Loucy (cell line): Measurements from ENCODE around the gene TTC21B.

Source experiments
- H2AFZ ChIP-seq: fragments of 200-600 bp; sonication (generic); 2 replicates; pipeline ENCODE4 v1.6.0; 2016; ENCODE audit warnings: antibody characterized with exemption, mild to moderate bottlenecking, low read length, moderate library complexity
- H3F3A ChIP-seq: fragments of 200-600 bp; 2 replicates; pipeline ENCODE4 v1.6.0; 2016; ENCODE audit warnings: antibody characterized with exemption, low read depth, mild to moderate bottlenecking
- H3K27me3 ChIP-seq: fragments of 200-600 bp; sonication (generic); 2 replicates; pipeline ENCODE4 v1.6.1; 2014; ENCODE audit warnings: low read length, mild to moderate bottlenecking; ENCODE audit not compliant: insufficient read depth, poor library complexity, severe bottlenecking
- H3K36me3 ChIP-seq: fragments of 200-600 bp; sonication (generic); 2 replicates; pipeline ENCODE4 v1.6.1; 2016; ENCODE audit warnings: low read length; ENCODE audit not compliant: insufficient read depth
- H3K4me1 ChIP-seq: fragments of 200-600 bp; sonication (generic); 2 replicates; pipeline ENCODE4 v1.5.1; 2014; ENCODE audit warnings: low read length, mild to moderate bottlenecking; ENCODE audit not compliant: insufficient read depth, poor library complexity, severe bottlenecking
- H3K4me2 ChIP-seq: fragments of 200-600 bp; sonication (generic); 2 replicates; pipeline ENCODE4 v1.6.0; 2014; ENCODE audit warnings: antibody characterized with exemption, low read length, low read depth, mild to moderate bottlenecking; ENCODE audit not compliant: poor library complexity, severe bottlenecking
- H3K4me3 ChIP-seq: fragments of 200-600 bp; sonication (generic); 2 replicates; pipeline ENCODE4 v1.5.1; 2014; ENCODE audit warnings: low read length, mild to moderate bottlenecking, mixed read lengths; ENCODE audit not compliant: poor library complexity, severe bottlenecking
- H3K79me2 ChIP-seq: fragments of 200-600 bp; sonication (generic); 2 replicates; pipeline ENCODE4 v1.6.1; 2014; ENCODE audit warnings: low read length; ENCODE audit not compliant: insufficient read depth
- H3K9ac ChIP-seq: fragments of 200-600 bp; sonication (generic); 2 replicates; pipeline ENCODE4 v1.6.0; 2014; ENCODE audit warnings: mild to moderate bottlenecking, low read depth, low read length, moderate library complexity; ENCODE audit not compliant: poor library complexity, severe bottlenecking
- H3K9me2 ChIP-seq: fragments of 200-600 bp; sonication (generic); replicated peaks from 2 replicates; pipeline ENCODE4 v1.6.1; 2016; ENCODE audit warnings: low read depth, low read length, mixed read lengths
- H3K9me3 ChIP-seq: fragments of 200-600 bp; sonication (generic); 2 replicates; pipeline ENCODE4 v1.6.1; 2014; ENCODE audit warnings: mild to moderate bottlenecking, antibody characterized with exemption, low read length, low read depth; ENCODE audit not compliant: insufficient read depth
- H4K20me1 ChIP-seq: fragments of 200-600 bp; sonication (generic); 2 replicates; pipeline ENCODE4 v1.6.0; 2014; ENCODE audit warnings: antibody characterized with exemption, low read length, mild to moderate bottlenecking; ENCODE audit not compliant: insufficient read depth, poor library complexity, severe bottlenecking
- CTCF ChIP-seq: fragments of 200-600 bp; sonication (generic); conservative IDR thresholded peaks from 2 replicates; pipeline ENCODE4 v1.5.1; 2014; ENCODE audit warnings: mild to moderate bottlenecking, antibody characterized with exemption, low read length
- EZH2phosphoT487 ChIP-seq: fragments of 200-600 bp; IDR thresholded peaks from 2 replicates; pipeline ENCODE4 v1.6.1; 2018; ENCODE audit warnings: antibody characterized with exemption, mild to moderate bottlenecking, moderate library complexity, borderline replicate concordance

Gene TTC21B

GRCh38 chr2:165902934-165903333 lies 50.6 kb downstream of the TTC21B start:
- Histone ChIP-seq H3K4me2 (peak overlapping the region; percentile 78), H3K4me3 (peak overlapping the region; percentile 59), H3K4me1 (peaks cover 9% of the 10 kb centered on the region), H4K20me1 (no peaks in the 10 kb centered on the region), H2AFZ (no peak overlapping the region), H3K9ac (peak overlapping the region; percentile 37), H3F3A (no peaks in the 10 kb centered on the region), H3K36me3 (peaks cover 35% of the 10 kb centered on the region; the same call in 1 of the 2 replicates), H3K27me3 (no peaks in the 10 kb centered on the region), H3K9me2 (no peaks in the 10 kb centered on the region), H3K79me2 (no peaks in the 10 kb centered on the region), H3K9me3 (no peaks in the 10 kb centered on the region)
- TF ChIP-seq EZH2phosphoT487 (no peak), CTCF (peak; percentile 56)

GRCh38 chr2:165901620-165902298 lies 51.8 kb downstream of the TTC21B start:
- TF ChIP-seq EZH2phosphoT487, result no peak
- Histone ChIP-seq H3F3A (no peaks in the 10 kb centered on the region), H3K9me3 (no peaks in the 10 kb centered on the region), H3K4me3 (no peak overlapping the region), H3K27me3 (no peaks in the 10 kb centered on the region), H3K9me2 (no peaks in the 10 kb centered on the region), H3K9ac (no peak overlapping the region), H2AFZ (no peak overlapping the region), H3K4me1 (peaks cover 9% of the 10 kb centered on the region), H3K79me2 (no peaks in the 10 kb centered on the region), H3K4me2 (no peak overlapping the region), H4K20me1 (no peaks in the 10 kb centered on the region), H3K36me3 (peaks cover 47% of the 10 kb centered on the region; the same call in 1 of the 2 replicates)

- H3K4me2 ChIP-seq, result no peak overlapping the region
- no peak overlapping the region for H2AFZ ChIP-seq
- H3K4me1 ChIP-seq, result peaks cover 9% of the 10 kb centered on the region
- H3K9me2 ChIP-seq, result no peaks in the 10 kb centered on the region
- H4K20me1 ChIP-seq, result no peaks in the 10 kb centered on the region
- no peaks in the 10 kb centered on the region for H3K9me3 ChIP-seq
- H3K36me3 ChIP-seq, result peaks cover 49% of the 10 kb centered on the region; the same call in 1 of the 2 replicates
- H3K27me3 ChIP-seq, result no peaks in the 10 kb centered on the region
- no peaks in the 10 kb centered on the region for H3K79me2 ChIP-seq
- H3K4me3 ChIP-seq, result no peak overlapping the region
- H3F3A ChIP-seq, result no peaks in the 10 kb centered on the region
- TF ChIP-seq CTCF (no peak), EZH2phosphoT487 (no peak)
- no peak overlapping the region for H3K9ac ChIP-seq
Measured at GRCh38 chr2:165899311-165899710, 54.3 kb downstream of the TTC21B start.

- H3K27me3 ChIP-seq, result no peaks in the 10 kb centered on the region
- H3K4me3 ChIP-seq, result no peak overlapping the region
- H3K9me3 ChIP-seq, result no peaks in the 10 kb centered on the region
- no peaks in the 10 kb centered on the region for H3K9me2 ChIP-seq
- no peaks in the 10 kb centered on the region for H3K79me2 ChIP-seq
- H3K4me2 ChIP-seq, result no peak overlapping the region
- no peak for TF ChIP-seq EZH2phosphoT487
- no peak for TF ChIP-seq CTCF
- H4K20me1 ChIP-seq, result no peaks in the 10 kb centered on the region
- peaks cover 54% of the 10 kb centered on the region; the same call in 1 of the 2 replicates for H3K36me3 ChIP-seq
- peaks cover 9% of the 10 kb centered on the region for H3K4me1 ChIP-seq
- H2AFZ ChIP-seq, result no peak overlapping the region
- no peak overlapping the region for H3K9ac ChIP-seq
- no peaks in the 10 kb centered on the region for H3F3A ChIP-seq
Measured at GRCh38 chr2:165898381-165898780, 55.2 kb downstream of the TTC21B start.
